ENCODE results near the gene PDCD2L. TPM values are rescaled to one million over a fixed set of nuclear protein-coding genes. Genes with fewer than 3 reads are reported as not detected.

The PDCD2L gene
- 10 to 100 TPM in 1 of 2 donors, 1 to 10 TPM in 1; 6.9 to 10.9 TPM for polyA plus RNA-seq

GRCh38 chr19:34404109-34404909 is at the start of gene PDCD2L:
PDCD2L (plus strand) TSS chr19:34404399; CDS start chr19:34404431, 32 bp downstream.
- Histone ChIP-seq H3K36me3 (ENCODE audit: control insufficient read depth in 2 of 2, insufficient read depth in 2 of 2, low read length in 1 of 2) (peaks cover 0 to 13% of the 10 kb centered on the region in 2 donors), H3K4me1 (ENCODE audit: control insufficient read depth in 2 of 2, insufficient read depth in 2 of 2, low read length in 1 of 2) (no peaks in the 10 kb centered on the region), H3K9me3 (ENCODE audit: control insufficient read depth in 2 of 2, insufficient read depth in 1 of 2, low read depth in 1 of 2, low read length in 1 of 2) (no peaks in the 10 kb centered on the region), H3K27ac (ENCODE audit: low read depth in 2 of 2, low read length in 1 of 2) (peak within 1 kb of the TSS; percentile 58), H3K4me3 (ENCODE audit: low read depth in 1 of 2, low read length in 2 of 2) (peak within 1 kb of the TSS; percentile 84 to 96), H3K27me3 (ENCODE audit: control insufficient read depth in 1 of 2, insufficient read depth in 2 of 2, low read length in 2 of 2) (no peaks in the 10 kb centered on the region)
- 0 to 1% methylated on average over 68 to 69 of the region's 69 CpGs for WGBS, 2 donors

DNA sequence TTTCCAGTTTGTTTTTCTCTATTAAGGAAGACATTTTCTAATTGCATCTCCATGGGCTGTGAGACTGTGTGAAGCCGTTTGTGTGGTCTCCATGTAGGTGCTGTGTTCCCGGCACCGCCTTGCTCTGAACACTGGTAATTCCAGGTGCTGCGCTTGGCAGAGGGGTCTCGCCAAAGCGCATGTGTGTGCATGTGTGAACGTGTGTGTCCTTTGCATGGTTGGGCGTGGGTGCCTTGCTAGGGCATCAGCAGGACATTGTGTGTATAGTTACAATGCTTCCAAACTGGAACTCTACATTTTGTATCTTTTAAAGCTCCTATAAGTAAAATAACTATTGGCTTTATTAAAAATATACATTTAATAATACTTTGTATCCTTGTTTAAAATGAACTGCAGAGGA is 49.0 kb upstream of the PDCD2L start:
- no peak overlapping the region for H3K4me3 ChIP-seq (ENCODE audit: low read depth in 1 of 2, low read length in 2 of 2)
- WGBS, 2 donors = 71 to 73% methylated on average over 8 of the region's 8 CpGs
- no peaks in the 10 kb centered on the region for H3K9me3 ChIP-seq (ENCODE audit: control insufficient read depth in 2 of 2, insufficient read depth in 1 of 2, low read depth in 1 of 2, low read length in 1 of 2)
- H3K4me1 ChIP-seq (ENCODE audit: control insufficient read depth in 2 of 2, insufficient read depth in 2 of 2, low read length in 1 of 2) = peaks cover 0 to 15% of the 10 kb centered on the region in 2 donors
- H3K27me3 ChIP-seq (ENCODE audit: control insufficient read depth in 1 of 2, insufficient read depth in 2 of 2, low read length in 2 of 2) = no peaks in the 10 kb centered on the region
- H3K36me3 ChIP-seq (ENCODE audit: control insufficient read depth in 2 of 2, insufficient read depth in 2 of 2, low read length in 1 of 2) = peaks cover 5 to 14% of the 10 kb centered on the region in 2 donors
- no peak overlapping the region for H3K27ac ChIP-seq (ENCODE audit: low read depth in 2 of 2, low read length in 1 of 2)

DNA sequence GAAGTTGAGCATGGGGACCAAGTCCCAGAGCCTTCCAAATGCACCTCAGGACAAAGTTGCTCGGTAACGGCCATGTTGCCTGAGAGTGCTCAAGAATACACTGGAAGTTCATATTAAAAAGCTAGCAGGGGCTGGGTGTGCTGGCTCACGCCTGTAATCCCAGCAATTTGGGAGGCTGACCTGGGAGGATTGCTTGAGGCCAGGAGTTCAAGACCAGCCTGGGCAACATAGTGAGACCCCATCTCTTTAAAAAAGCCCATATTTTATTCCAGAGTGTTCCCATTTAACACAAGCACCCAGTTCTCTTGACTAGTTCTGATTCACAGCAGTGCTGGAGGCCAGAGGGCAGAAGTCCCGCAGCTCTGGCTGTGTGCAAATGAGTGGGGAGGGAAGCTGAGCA is 47.3 kb upstream of the PDCD2L start:
- Histone ChIP-seq H3K27ac (ENCODE audit: low read depth in 2 of 2, low read length in 1 of 2) (no peak overlapping the region), H3K27me3 (ENCODE audit: control insufficient read depth in 1 of 2, insufficient read depth in 2 of 2, low read length in 2 of 2) (no peaks in the 10 kb centered on the region), H3K4me3 (ENCODE audit: low read depth in 1 of 2, low read length in 2 of 2) (no peak overlapping the region), H3K36me3 (ENCODE audit: control insufficient read depth in 2 of 2, insufficient read depth in 2 of 2, low read length in 1 of 2) (peaks cover 5 to 10% of the 10 kb centered on the region in 2 donors), H3K9me3 (ENCODE audit: control insufficient read depth in 2 of 2, insufficient read depth in 1 of 2, low read depth in 1 of 2, low read length in 1 of 2) (no peaks in the 10 kb centered on the region), H3K4me1 (ENCODE audit: control insufficient read depth in 2 of 2, insufficient read depth in 2 of 2, low read length in 1 of 2) (peaks cover 0 to 12% of the 10 kb centered on the region in 2 donors)
- WGBS, 2 donors = 94 to 97% methylated on average over 4 of the region's 4 CpGs

- Histone ChIP-seq H3K27me3 (ENCODE audit: control insufficient read depth in 1 of 2, insufficient read depth in 2 of 2, low read length in 2 of 2) (no peaks in the 10 kb centered on the region), H3K9me3 (ENCODE audit: control insufficient read depth in 2 of 2, insufficient read depth in 1 of 2, low read depth in 1 of 2, low read length in 1 of 2) (no peaks in the 10 kb centered on the region), H3K4me1 (ENCODE audit: control insufficient read depth in 2 of 2, insufficient read depth in 2 of 2, low read length in 1 of 2) (peaks cover 0 to 12% of the 10 kb centered on the region in 2 donors), H3K4me3 (ENCODE audit: low read depth in 1 of 2, low read length in 2 of 2) (no peak overlapping the region), H3K27ac (ENCODE audit: low read depth in 2 of 2, low read length in 1 of 2) (no peak overlapping the region), H3K36me3 (ENCODE audit: control insufficient read depth in 2 of 2, insufficient read depth in 2 of 2, low read length in 1 of 2) (peaks cover 5 to 10% of the 10 kb centered on the region in 2 donors)
- WGBS, 2 donors = 82 to 94% methylated on average over 4 of the region's 4 CpGs
Measured at GRCh38 chr19:34357431-34357830, 46.8 kb upstream of the PDCD2L start.

DNA sequence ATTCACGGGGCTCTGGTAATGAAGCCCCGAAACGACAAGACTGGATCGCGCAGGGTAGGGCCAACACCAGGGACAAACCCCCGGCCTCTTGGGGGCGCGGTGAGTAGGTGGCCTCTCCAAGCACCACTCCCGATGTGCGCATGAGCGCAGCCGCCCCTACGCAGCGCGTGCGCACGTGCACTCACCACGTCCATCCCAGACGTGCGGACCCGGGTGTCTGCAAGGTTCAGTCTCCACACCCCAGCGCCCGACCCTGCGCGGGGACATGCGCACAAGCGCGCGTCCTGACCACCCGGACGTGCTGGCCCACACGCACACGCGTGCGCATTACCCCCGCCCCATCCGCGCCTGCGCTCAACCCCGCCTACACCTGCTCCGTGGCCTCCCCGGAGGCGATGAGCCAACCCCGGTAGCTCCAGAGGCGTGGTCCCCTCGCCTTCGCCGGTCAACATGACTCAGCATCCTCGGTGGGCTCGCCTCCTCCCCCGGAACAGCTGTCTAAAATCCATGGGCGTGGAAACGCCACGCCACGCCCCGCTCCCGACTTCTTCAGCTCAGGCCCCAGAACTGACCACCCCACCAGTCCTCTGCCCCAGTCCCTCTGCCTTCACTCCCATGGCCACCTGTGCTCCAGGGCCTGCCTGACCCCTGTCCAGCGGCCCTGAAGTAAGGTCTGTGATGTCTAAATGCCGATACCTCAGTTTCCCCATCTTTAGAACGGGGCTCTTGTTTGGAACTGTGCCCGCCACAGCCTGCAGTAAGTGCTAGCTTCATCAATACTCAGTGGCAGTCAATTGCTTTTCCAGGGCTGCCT is 44.9 kb upstream of the PDCD2L start:
- peak overlapping the region; percentile 91 to 92 for H3K27ac ChIP-seq (ENCODE audit: low read depth in 2 of 2, low read length in 1 of 2)
- peaks cover 0 to 2% of the 10 kb centered on the region in 2 donors for H3K36me3 ChIP-seq (ENCODE audit: control insufficient read depth in 2 of 2, insufficient read depth in 2 of 2, low read length in 1 of 2)
- 3% methylated on average over 56 to 61 of the region's 61 CpGs for WGBS, 2 donors
- H3K9me3 ChIP-seq (ENCODE audit: control insufficient read depth in 2 of 2, insufficient read depth in 1 of 2, low read depth in 1 of 2, low read length in 1 of 2) = no peaks in the 10 kb centered on the region
- peaks cover 0 to 12% of the 10 kb centered on the region in 2 donors for H3K4me1 ChIP-seq (ENCODE audit: control insufficient read depth in 2 of 2, insufficient read depth in 2 of 2, low read length in 1 of 2)
- peak overlapping the region; percentile 34 to 50 for H3K4me3 ChIP-seq (ENCODE audit: low read depth in 1 of 2, low read length in 2 of 2)
- H3K27me3 ChIP-seq (ENCODE audit: control insufficient read depth in 1 of 2, insufficient read depth in 2 of 2, low read length in 2 of 2) = no peaks in the 10 kb centered on the region

DNA sequence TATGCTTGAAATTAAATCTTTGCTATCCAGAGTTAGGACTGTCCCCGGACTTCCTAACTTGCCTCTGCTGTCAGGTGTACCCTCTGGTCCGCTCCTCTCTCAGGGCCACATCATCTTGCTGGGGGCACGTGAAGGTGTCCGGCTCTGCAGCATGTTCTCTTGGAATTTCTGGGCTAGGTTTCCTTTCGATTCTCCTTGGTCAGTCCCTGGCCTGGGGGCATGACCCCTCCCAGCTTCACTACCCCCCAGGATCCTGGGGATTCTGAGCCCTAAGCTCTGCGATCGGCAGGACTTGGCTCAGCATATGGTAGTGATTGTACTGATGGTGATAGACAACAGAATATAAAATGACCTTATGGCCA is 44.3 kb upstream of the PDCD2L start:
- H3K4me1 ChIP-seq (ENCODE audit: control insufficient read depth in 2 of 2, insufficient read depth in 2 of 2, low read length in 1 of 2) = peaks cover 0 to 14% of the 10 kb centered on the region in 2 donors
- H3K9me3 ChIP-seq (ENCODE audit: control insufficient read depth in 2 of 2, insufficient read depth in 1 of 2, low read depth in 1 of 2, low read length in 1 of 2) = no peaks in the 10 kb centered on the region
- WGBS, 2 donors = 69 to 72% methylated on average over 7 of the region's 7 CpGs
- H3K27ac ChIP-seq (ENCODE audit: low read depth in 2 of 2, low read length in 1 of 2) = peak overlapping the region; percentile 91 to 92
- H3K36me3 ChIP-seq (ENCODE audit: control insufficient read depth in 2 of 2, insufficient read depth in 2 of 2, low read length in 1 of 2) = peaks cover 0 to 2% of the 10 kb centered on the region in 2 donors
- H3K4me3 ChIP-seq (ENCODE audit: low read depth in 1 of 2, low read length in 2 of 2) = peak overlapping the region; percentile 34 to 50
- H3K27me3 ChIP-seq (ENCODE audit: control insufficient read depth in 1 of 2, insufficient read depth in 2 of 2, low read length in 2 of 2) = no peaks in the 10 kb centered on the region

DNA sequence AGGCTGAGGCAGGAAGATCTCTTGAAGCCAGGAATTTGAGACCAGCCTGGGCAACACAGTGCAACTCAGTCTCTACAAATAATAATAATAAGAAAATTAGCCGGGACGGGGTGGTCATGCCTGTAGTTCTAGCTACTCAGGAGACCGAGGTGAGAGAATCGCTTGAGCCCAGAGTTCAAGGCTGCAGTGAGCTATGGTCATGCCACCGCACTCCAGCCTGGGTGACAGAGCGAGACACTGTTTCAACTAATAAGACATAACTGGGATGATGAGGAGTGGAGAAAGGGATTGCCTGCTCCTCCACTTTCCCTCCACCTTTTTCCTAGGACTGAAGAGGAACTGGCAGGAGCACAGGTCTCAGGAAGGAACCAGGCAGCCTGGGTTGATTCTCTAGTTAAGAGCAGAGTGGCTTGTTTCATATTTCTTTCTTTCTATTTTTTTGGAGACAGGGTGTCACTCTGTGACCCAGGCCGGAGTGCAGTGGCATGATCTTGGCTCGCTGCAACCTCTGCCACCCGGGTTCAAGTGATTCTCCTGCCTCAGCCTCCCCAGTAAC is 43.8 kb upstream of the PDCD2L start:
- no peaks in the 10 kb centered on the region for H3K36me3 ChIP-seq (ENCODE audit: control insufficient read depth in 2 of 2, insufficient read depth in 2 of 2, low read length in 1 of 2)
- H3K27ac ChIP-seq (ENCODE audit: low read depth in 2 of 2, low read length in 1 of 2) = peak overlapping the region; percentile 91 to 92
- 92 to 94% methylated on average over 9 of the region's 9 CpGs for WGBS, 2 donors
- peaks cover 0 to 14% of the 10 kb centered on the region in 2 donors for H3K4me1 ChIP-seq (ENCODE audit: control insufficient read depth in 2 of 2, insufficient read depth in 2 of 2, low read length in 1 of 2)
- no peaks in the 10 kb centered on the region for H3K27me3 ChIP-seq (ENCODE audit: control insufficient read depth in 1 of 2, insufficient read depth in 2 of 2, low read length in 2 of 2)
- no peaks in the 10 kb centered on the region for H3K9me3 ChIP-seq (ENCODE audit: control insufficient read depth in 2 of 2, insufficient read depth in 1 of 2, low read depth in 1 of 2, low read length in 1 of 2)
- no peak overlapping the region for H3K4me3 ChIP-seq (ENCODE audit: low read depth in 1 of 2, low read length in 2 of 2)

- Histone ChIP-seq H3K9me3 (ENCODE audit: control insufficient read depth in 2 of 2, insufficient read depth in 1 of 2, low read depth in 1 of 2, low read length in 1 of 2) (no peaks in the 10 kb centered on the region), H3K4me1 (ENCODE audit: control insufficient read depth in 2 of 2, insufficient read depth in 2 of 2, low read length in 1 of 2) (peaks cover 5 to 30% of the 10 kb centered on the region in 2 donors), H3K4me3 (ENCODE audit: low read depth in 1 of 2, low read length in 2 of 2) (no peak overlapping the region), H3K36me3 (ENCODE audit: control insufficient read depth in 2 of 2, insufficient read depth in 2 of 2, low read length in 1 of 2) (peaks cover 0 to 11% of the 10 kb centered on the region in 2 donors), H3K27me3 (ENCODE audit: control insufficient read depth in 1 of 2, insufficient read depth in 2 of 2, low read length in 2 of 2) (no peaks in the 10 kb centered on the region), H3K27ac (ENCODE audit: low read depth in 2 of 2, low read length in 1 of 2) (no peak overlapping the region)
- 72 to 74% methylated on average over 3 of the region's 3 CpGs for WGBS, 2 donors
Measured at GRCh38 chr19:34362679-34363069, 41.5 kb upstream of the PDCD2L start.

DNA sequence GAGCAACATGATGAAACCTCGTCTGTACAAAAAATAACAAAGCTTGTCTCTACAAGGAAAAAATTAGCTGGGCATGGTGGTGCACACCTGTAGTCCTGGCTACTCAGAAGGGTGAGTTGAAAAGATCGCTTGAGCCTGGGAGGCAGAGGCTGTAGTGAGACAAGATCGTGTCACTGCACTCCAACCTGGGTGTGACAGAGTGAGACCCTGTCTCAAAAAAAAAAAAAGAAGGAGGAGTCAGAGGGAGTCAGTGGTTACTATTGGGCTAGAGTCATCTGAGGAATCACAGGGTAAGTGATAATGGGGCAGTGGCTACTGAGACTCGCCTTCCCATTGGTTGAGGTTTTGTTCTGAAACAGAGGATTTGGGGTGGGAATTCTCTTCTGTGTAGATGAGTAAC is 41.1 kb upstream of the PDCD2L start:
- 79 to 81% methylated on average over 4 of the region's 4 CpGs for WGBS, 2 donors
- peaks cover 5 to 30% of the 10 kb centered on the region in 2 donors for H3K4me1 ChIP-seq (ENCODE audit: control insufficient read depth in 2 of 2, insufficient read depth in 2 of 2, low read length in 1 of 2)
- H3K36me3 ChIP-seq (ENCODE audit: control insufficient read depth in 2 of 2, insufficient read depth in 2 of 2, low read length in 1 of 2) = peaks cover 0 to 11% of the 10 kb centered on the region in 2 donors
- H3K27ac ChIP-seq (ENCODE audit: low read depth in 2 of 2, low read length in 1 of 2) = no peak overlapping the region
- H3K9me3 ChIP-seq (ENCODE audit: control insufficient read depth in 2 of 2, insufficient read depth in 1 of 2, low read depth in 1 of 2, low read length in 1 of 2) = no peaks in the 10 kb centered on the region
- no peaks in the 10 kb centered on the region for H3K27me3 ChIP-seq (ENCODE audit: control insufficient read depth in 1 of 2, insufficient read depth in 2 of 2, low read length in 2 of 2)
- no peak overlapping the region for H3K4me3 ChIP-seq (ENCODE audit: low read depth in 1 of 2, low read length in 2 of 2)

All from esophagus (tissue), 2 donors.